ENCODE results near the gene FNIP1. TPM values are rescaled to one million over a fixed set of nuclear protein-coding genes. Genes with fewer than 3 reads are reported as not detected.

The FNIP1 gene
- total and polyA plus RNA-seq, 2 of the 13 experiments (the other 11 are each of a cell fraction or from before 2014, with no cell fraction given), result 10.9 to 29.3 TPM

- 0 out of 2 replicates have a peak, but pooled peaks have one; percentile 20 for TF ChIP-seq RBFOX2 (IDR thresholded peaks at IDR 0.05; ENCODE audit: low read depth, low read length)
- 0 out of 2 replicates have a peak, but pooled peaks have one; percentile 0 for TF ChIP-seq ATF2 (CRISPR knock-in tag; IDR thresholded peaks at IDR 0.05)
- TF ChIP-seq ZGPAT (CRISPR knock-in tag; IDR thresholded peaks at IDR 0.05), result 0 out of 2 replicates have a peak, but pooled peaks have one; percentile 13
- TF ChIP-seq PRMT3 (CRISPR knock-in tag; IDR thresholded peaks at IDR 0.05; ENCODE audit: borderline replicate concordance, low read depth), result no peak
- no peak for TF ChIP-seq ZNF639 (CRISPR knock-in tag; conservative IDR thresholded peaks at IDR 0.05)
These were observed 165.9 kb downstream of the FNIP1 start (continued) for GRCh38 chr5:131630963-131631350.

DNA sequence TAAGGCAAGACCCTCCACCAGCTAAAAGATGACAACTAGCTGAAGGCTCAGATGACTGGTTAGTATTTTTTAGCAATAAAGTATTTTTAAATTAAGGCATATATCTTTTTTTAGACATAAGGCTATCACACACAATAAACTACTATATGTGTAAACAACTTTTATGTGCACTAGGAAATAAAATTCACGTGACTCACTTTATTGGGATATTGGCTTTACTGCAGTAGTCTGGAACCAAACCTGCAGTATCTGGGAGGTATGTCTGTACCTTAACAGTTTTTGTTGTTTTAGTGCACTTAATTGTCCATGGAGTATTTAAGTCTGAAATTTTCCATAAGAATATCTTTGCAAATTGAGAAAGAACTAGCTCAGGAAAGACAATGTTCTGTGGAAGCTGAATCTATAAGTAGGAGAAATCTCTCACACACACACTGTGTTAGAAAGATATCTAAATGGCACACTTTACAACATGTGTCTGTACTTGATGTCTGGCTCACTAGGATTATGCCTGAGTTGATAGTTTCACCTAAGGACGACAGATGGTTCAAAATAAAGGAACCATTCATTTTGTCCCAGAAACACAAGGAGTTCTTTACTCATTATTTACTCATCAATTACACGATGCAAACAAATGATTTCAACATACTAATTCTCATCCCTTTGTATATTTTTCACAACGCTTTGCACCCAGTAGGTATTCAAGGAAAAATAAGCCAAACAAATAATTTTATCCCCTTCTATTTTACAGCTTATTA is 166.4 kb downstream of the FNIP1 start:
- H3K27ac ChIP-seq (ENCODE audit: extremely low read length, insufficient read depth, low read length), result peak overlapping the region; percentile 66
- H3K4me3 ChIP-seq (replicated peaks in 1 of 3; ENCODE audit: insufficient read depth in 1 of 3, low read depth in 2 of 3, low read length in 3 of 3), result peak overlapping the region in 2 of 3 experiments; percentile 27 to 30; a peak in 3 of 6 replicates
- in situ Hi-C loops (cut with HindIII; ENCODE audit: extremely low pct_ligation_motif_present, low pct_unique_long_range_greater_than_20kb) (no loop called here), intact Hi-C loops (cut with micrococcal nuclease; ENCODE audit: unreplicated experiment) (no loop called here)
- H3K4me1 ChIP-seq (ENCODE audit: insufficient read depth, low read length), result peaks cover 67% of the 10 kb centered on the region
- no peaks in the 10 kb centered on the region; a peak in 1 of 5 replicates for H3K27me3 ChIP-seq (ENCODE audit: control insufficient read depth in 1 of 2, insufficient read depth in 2 of 2, low read length in 2 of 2)
- ChIA-PET POLR2A (interaction anchor here (1.0 to 2.1 kb wide), 3 partner anchors 17 to 366 kb away, joined by 3 to 11 read pairs (median 3); no protein-coding TSS in a partner anchor), CTCF (ENCODE audit: low intra/inter-chr PET ratio, low total read pairs) (no interaction called here)
- peaks cover 13% of the 10 kb centered on the region for H4K20me1 ChIP-seq (ENCODE audit: insufficient read depth, low read length)
- 0 out of 5 replicates have a peak, but pooled peaks cover 0 to 4% of the 10 kb centered on the region in 2 experiments for H3K36me3 ChIP-seq (replicated peaks in 1 of 2; ENCODE audit: control insufficient read depth in 1 of 2, insufficient read depth in 2 of 2, low read length in 2 of 2)
- DNase-seq (ENCODE audit: low spot score) (peak; percentile 90), FAIRE-seq (peak; percentile 73), ATAC-seq (peak; percentile 25)
- WGBS (ENCODE audit: low lambda C conversion rate), result 12% methylated on average over 4 of the region's 4 CpGs
- BruUV-seq (replicated peaks), result no TSS peak
- H3K4me2 ChIP-seq (ENCODE audit: low read depth, low read length), result peak overlapping the region; percentile 66
- peaks cover 95% of the 10 kb centered on the region for H3K79me2 ChIP-seq (ENCODE audit: insufficient read depth, low read length)
- H2AFZ ChIP-seq (ENCODE audit: low read length), result no peak overlapping the region
- H3K9me3 ChIP-seq (ENCODE audit: low read length), result no peaks in the 10 kb centered on the region
- peak overlapping the region; percentile 53 for H3K9ac ChIP-seq (ENCODE audit: insufficient read depth, low read depth, low read length)
- TF ChIP-seq ARNT2 (CRISPR knock-in tag; IDR thresholded peaks at IDR 0.05; ENCODE audit: low read depth), result no peak
- 0 out of 2 replicates have a peak, but pooled peaks have one; percentile 43 for TF ChIP-seq MAX (IDR thresholded peaks at IDR 0.05)
- TF ChIP-seq SOX6 (IDR thresholded peaks at IDR 0.05), result no peak
- TF ChIP-seq SOX6 (CRISPR knock-in tag; IDR thresholded peaks at IDR 0.05), result peak; percentile 87
- TF ChIP-seq SOX5 (CRISPR knock-in tag; IDR thresholded peaks at IDR 0.05; ENCODE audit: borderline replicate concordance), result peak; percentile 85
- no peak for TF ChIP-seq NFKB2 (CRISPR knock-in tag; IDR thresholded peaks at IDR 0.05; ENCODE audit: borderline replicate concordance)
- TF ChIP-seq DPF2 (CRISPR knock-in tag; IDR thresholded peaks at IDR 0.05; ENCODE audit: borderline replicate concordance, low read depth), result peak; percentile 62; the same call in 1 of the 2 replicates
- TF ChIP-seq KLF15 (CRISPR knock-in tag; IDR thresholded peaks at IDR 0.05; ENCODE audit: borderline replicate concordance), result no peak
- TF ChIP-seq ZSCAN29 (CRISPR knock-in tag; conservative IDR thresholded peaks at IDR 0.05), result 0 out of 2 replicates have a peak, but pooled peaks have one; percentile 26
- peak; percentile 75 for TF ChIP-seq NCOA2 (CRISPR knock-in tag; IDR thresholded peaks at IDR 0.05)
- TF ChIP-seq, protein P1, sequence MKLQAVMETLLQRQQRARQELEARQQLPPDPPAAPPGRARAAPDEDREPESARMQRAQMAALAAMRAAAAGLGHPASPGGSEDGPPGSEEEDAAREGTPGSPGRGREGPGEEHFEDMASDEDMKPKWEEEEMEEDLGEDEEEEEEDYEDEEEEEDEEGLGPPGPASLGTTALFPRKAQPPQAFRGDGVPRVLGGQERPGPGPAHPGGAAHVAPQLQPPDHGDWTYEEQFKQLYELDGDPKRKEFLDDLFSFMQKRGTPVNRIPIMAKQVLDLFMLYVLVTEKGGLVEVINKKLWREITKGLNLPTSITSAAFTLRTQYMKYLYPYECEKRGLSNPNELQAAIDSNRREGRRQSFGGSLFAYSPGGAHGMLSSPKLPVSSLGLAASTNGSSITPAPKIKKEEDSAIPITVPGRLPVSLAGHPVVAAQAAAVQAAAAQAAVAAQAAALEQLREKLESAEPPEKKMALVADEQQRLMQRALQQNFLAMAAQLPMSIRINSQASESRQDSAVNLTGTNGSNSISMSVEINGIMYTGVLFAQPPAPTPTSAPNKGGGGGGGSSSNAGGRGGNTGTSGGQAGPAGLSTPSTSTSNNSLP (IDR thresholded peaks at IDR 0.05; ENCODE audit: low read depth, low read length), result peak; percentile 57; the same call in 1 of the 2 replicates

Data from HepG2 (cell line).